CD4-positive, alpha-beta T cell treated with Interleukin-17A for 1 hour (primary cell): Measurements from ENCODE around the gene TRMT13.

Source experiments
- DNase-seq: peaks from one replicate; pipeline ENCODE4 v3.0.0-alpha.2; 2020

The TRMT13 gene, protein sequence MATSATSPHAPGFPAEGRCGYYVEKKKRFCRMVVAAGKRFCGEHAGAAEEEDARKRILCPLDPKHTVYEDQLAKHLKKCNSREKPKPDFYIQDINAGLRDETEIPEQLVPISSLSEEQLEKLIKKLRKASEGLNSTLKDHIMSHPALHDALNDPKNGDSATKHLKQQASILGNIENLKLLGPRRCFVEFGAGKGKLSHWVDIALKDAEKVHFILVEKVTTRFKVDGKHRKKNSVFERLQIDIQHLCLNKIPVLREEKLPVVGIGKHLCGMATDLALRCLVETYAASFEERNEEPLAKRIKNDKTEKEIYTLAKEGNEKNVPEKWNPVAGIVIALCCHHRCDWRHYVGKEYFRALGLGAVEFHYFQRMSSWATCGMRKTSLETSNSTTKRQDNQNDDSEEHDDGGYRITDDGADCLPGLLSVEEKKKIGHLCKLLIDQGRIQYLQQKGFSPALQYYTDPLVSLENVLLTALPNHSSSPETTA

DNA sequence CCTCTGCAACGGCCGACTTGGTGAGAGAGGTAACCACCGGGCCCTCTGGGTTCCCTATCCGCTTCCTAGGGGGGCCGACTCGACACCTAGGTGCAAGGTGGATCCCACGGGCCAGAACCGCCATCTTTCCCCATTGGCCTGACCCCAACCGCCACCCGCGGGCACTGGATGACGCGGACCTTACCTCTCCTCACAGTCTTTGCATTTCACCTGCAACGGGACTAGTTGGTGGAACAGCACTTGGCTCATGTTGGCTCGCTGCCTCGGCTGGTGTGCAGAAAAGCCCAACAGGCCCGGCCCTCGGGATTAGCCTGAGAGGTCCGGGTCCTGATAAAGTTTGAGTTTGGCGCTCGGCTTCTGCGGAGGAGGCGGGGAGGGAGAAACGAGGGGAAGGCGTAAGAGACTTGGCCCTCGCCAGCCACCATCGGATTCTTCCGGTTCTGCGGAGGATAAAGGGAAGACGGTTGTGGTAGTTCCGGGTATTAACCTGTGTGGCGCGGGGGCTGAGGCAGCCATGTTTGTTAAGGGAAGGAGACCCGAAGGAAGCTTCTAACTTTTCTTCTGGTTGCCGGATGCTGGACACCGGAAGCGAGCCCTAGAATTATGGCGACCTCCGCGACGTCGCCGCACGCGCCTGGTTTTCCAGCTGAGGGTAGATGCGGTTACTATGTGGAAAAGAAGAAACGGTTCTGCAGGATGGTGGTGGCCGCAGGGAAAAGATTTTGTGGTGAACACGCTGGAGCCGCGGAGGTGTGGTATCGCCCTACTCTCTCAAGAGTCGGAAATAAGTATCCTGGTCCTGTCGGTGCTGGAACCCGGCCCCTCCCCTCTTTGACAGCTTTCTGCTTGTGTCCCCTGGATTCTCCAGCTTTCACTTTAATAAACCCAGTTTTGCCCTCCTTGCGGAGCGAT lies at the start of gene TRMT13, which contains the start of gene SASS6:
Gene TRMT13 (plus strand): TSS at position 598 of the 912 bp plus-strand sequence. CDS start 6 bp downstream, at position 604.
Gene SASS6 (minus strand): TSS at position 365 of the 912 bp plus-strand sequence. CDS start 116 bp downstream, at position 249.
- peak; percentile 97 for DNase-seq

DNA sequence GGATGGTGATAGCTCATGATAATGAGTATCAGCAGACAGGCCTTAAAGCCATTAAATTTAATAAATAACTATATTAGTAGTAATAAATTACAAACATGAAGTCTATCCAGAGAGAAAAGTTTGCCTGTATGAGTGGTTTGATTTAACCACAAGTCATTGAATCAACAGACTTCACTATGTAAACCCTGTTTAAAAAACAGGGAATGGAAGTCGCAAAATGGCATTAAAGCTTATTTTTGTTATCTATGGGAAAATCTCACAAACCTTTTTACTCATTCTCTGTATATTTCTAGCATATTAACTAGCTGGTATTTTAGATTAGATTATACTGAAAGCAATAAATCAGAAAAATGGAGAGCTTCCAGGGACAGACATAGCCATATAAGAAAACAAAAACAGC lies 45.6 kb upstream of the TRMT13 start:
- DNase-seq: no peak

DNA sequence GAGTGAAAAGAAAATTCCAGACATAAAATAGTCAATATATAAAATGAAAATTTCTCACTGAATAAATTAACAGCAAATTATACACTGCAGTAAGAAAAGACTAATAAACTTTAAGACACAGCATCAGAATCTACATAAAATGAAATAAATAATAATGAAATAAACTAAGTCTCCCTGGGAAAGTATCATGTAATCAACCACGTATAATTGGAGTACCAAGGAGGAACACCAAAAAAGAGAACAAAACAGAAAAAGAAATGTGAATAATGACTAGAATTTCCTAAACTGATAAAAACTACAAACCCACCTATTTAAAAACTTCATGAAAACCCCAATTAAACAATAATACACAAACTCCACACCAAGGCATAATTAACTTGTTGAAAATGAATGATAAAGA lies 43.9 kb upstream of the TRMT13 start:
- no peak for DNase-seq

DNA sequence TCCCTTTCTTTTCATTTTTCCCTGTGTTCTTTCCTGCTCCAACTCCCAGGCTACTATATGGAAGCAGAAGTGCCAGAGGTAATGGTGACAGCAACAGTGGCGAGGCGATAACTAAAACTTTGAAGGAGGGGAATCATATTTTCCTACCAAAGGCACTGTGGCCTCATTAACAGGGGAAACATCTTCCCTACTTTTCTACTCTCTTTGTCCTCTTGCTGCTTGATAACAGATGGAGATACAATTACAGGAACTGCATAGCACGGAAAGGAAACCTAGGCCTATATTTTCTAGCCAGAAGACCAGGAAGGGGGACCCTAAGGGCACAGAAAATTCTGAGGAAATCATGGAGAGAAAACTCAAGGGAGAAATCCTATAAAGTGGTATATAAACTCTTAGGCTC lies 42.5 kb upstream of the TRMT13 start:
- no peak for DNase-seq

DNA sequence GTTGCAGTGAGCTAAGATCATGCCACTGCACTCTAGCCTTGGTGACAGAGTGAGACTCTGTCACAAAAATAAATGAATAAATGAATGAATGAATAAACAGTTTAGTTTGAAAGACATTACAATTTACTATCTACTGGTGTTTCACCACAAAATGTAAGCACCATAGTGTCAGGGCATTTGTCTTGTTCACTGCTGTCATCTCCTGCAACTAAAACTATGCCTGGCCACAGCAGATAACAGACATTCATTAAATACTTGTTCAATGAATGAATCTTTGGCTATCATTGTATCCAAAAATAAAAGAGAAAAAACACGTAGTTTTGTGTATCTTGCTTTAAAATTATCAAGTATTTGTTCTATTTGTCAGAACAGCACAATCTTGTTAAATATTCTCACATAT lies 32.8 kb upstream of the TRMT13 start:
- no peak for DNase-seq

DNA sequence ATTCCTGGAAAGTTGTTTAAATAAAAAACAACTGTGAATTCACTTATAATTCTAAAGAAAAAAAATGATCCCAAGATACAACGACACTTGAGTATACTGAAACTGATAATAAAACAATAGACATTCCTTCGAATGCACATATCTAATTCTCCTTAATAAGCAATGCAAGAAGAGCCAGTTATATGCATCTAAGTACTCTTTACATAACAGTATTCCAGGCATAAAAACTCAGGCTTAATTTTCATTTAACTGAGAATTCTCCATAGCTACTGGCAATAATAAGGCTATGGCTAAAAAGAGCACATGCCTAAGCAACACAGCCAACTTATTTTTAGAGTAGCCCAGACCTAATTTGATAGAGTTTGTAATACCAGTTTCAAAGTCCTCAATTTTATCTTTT lies 31.4 kb upstream of the TRMT13 start:
- DNase-seq: no peak

DNA sequence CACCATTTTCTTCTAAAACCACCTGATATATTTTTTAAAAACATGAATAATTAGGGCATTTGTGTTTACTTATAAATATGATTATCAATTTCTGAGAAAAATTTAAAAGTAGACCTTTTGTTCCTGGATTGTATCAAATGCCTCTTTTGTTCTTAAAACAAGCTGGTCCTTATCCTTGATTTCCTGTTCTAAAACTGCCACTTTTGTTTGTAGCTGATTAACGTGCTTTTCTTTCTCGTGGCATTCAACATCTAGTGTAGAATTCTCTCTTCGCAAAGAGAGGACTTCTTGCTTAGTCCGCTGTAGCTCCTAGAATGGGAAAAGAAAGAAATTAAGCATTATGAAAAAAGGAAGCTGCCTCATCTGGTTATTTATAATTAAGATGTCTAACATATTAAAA lies 25.3 kb upstream of the TRMT13 start:
- DNase-seq: no peak

DNA sequence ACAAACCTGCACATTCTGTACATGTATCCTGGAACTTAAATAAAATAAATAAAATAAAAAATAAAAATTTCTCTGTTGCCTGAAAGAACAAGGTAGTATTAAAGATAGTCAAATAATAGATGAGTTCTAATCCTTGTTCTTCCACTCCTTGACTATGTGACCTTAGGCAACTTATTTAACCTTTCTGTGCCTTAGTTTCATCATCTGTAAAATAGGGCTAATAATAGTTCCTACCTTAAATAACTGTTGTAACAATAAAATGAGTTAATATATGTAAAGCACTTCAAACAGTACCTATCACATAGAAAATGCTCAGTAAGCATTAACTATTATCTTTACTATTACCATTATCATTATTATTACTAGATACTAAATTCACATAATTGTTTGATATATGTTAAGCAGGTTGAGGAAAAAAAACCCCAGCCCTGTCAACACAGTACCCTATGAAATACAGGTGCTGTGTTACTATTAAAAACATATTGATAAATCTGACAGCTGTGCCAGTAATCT lies 23.4 kb upstream of the TRMT13 start:
- no peak for DNase-seq

DNA sequence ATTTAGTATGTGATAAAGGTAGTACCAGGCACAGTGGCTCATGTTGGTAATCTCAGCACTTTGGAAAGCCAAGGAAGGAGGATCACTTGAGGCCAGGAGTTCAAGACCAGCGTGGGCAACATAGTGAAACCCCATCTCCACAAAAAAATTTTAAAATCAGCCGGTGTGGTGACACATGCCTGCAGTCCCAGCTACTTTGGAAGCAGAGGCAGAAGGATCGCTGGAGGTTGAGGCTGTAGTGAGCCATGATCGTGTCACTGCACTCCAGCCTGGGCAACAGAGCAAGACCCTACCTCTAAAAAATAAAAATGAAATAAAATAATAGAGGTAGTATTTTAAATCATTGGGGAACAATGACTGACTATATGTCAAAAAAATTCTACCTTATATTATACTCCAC lies 17.4 kb upstream of the TRMT13 start:
- no peak for DNase-seq

DNA sequence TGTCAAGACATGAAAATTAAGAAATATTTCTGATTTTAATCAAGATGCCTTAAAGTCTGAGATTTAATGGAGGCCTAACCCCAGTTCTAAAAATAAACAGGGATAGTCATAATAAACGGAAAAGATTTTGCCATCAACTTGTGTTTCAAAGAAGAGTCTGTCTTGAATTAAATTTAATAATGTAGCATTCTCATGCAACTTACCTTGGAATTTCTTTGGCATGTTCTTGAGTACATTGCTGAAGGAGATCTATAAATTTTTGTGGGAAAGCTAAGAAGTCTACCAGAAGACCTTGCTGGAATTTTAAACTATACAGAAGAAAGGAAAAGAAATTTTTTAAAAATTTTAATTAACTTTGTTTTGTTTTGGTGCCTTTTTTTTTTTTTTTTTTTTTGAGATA lies 10.8 kb upstream of the TRMT13 start:
- no peak for DNase-seq

DNA sequence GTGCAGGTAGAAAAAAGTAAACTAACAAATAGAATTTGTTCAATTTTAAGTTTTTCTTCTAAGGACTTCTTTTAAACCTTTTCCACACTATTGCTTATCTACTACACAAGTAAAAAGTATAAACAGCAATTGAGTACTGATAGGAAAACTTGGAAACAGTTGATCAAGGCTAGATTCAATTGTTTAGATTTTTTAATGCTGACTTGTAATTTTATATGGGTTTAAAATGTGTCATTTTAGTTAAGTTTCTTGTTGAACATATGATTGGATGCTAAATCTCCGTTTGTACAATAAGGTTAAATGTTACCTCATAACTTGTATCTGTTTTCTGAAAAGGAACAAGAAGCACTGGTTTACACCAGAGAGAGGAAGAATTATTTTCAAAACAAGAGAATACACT lies 5.7 kb upstream of the TRMT13 start:
- no peak for DNase-seq

DNA sequence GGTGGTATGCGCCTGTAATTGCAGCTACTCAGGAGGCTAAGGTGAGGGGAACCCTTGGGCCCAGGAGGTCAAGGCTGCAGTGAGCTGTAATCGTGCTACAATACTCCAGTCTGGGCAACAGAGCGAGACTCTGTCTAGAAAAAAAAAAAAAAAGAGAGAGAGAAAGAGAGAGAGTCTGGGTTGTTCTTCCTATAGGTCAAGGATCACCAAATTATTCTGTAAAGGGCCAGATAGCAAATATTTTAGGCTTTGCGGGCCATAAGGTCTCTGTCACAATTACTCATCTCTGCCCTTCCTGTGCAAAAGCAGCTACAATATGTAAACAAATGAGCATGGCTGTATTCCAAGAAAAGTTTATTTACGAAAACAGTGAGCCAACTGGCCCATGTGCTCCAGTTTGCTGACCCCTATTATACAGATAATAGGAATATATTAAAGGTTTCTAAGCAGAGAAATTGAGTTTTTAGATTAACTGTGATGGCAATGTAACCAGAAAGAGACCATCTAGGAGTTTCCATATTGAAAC lies 2.3 kb upstream of the TRMT13 start:
- DNase-seq: no peak

DNA sequence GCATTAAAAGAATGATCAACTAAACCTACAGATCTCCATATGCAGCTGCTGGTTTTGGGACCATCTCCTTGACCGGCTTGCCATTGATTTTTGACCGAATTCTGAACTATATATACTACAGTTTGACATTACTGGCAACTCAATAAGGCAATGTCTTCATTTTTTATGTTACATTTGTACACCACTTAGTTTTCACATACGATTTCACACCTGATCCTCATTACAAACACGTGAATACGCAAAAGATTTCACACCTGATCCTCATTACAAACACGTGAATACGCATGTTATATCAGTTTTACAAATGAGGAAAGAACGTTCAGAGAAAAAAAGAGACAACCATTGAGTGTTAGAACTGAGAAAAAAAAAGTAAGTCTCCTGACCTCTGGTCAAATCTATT lies 1.3 kb upstream of the TRMT13 start:
- no peak for DNase-seq

DNA sequence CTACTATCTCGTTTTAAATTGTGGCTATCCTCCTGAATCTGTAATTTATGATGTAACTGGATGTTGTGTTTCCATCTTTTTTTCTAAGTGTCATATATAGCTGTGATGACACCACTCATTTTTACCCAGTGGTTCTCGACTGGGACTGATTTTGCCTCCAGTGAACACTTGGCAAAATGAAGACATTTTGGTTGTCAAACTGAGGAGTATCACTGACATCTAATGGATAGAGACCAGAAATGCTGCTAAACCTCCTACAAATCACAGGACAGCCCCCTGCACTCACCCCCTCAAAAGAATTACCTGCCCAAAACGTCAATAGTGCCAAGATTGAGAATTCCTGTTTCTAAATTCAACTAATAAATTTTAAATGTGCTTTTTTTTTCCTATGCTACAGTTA lies 1.9 kb downstream of the TRMT13 start:
- no peak for DNase-seq

DNA sequence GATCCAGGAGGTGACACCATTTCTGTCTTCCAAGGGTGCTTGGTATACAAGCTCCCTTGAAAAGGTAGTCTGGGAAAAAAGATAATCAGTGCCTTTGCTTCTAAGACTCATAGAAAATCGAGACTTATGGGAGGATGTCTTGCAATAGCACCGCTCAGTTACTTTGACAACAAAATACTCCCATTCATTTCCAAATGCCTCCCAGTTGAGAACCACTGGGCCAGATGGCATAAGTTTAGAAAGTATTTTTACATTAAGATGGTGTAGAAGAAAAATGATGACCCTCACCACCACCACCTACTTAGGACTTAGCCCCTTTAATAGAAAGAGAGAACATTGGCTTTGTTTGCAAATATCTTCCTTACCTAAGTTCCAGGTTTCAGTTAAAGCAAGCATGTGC lies 4.6 kb downstream of the TRMT13 start:
- DNase-seq: no peak

DNA sequence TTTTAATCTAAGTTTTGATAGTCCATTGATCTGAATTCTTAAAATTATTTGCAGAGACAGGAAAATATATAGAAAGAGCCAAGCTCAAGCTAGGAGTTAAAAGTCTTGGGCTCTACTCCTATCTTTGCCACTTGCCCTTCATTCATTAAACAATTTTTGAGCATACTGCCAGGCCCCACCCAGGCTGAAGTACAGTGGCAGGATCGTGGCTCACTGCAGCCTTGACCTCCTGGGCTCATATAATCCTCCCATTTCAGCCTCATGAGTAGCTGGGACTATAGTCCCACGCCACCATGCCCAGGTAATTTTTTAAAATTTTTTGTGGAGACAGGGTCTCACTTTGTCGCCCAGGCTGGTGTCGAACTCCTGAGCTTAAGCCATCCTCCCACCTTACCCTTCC lies 8.2 kb downstream of the TRMT13 start:
- DNase-seq: no peak

DNA sequence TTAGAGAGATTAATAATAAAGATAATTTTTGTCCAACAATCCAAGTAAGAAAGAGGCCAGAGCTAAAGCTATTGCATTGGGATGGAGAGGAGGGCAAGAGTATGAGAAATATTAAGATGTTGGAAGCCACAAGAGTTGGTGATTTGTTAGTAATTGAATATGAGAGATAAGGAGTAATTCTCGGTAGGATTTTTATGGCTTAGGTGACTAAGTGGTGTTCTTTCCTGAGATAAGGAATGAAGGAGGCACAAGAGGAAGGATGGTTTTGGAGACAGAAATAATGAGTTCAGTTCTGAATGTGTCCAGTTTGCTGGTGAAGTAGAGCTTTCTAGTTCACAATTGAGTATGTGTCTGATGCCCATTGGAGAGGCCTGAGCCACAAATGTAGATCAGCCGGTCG lies 9.4 kb downstream of the TRMT13 start:
- no peak for DNase-seq

DNA sequence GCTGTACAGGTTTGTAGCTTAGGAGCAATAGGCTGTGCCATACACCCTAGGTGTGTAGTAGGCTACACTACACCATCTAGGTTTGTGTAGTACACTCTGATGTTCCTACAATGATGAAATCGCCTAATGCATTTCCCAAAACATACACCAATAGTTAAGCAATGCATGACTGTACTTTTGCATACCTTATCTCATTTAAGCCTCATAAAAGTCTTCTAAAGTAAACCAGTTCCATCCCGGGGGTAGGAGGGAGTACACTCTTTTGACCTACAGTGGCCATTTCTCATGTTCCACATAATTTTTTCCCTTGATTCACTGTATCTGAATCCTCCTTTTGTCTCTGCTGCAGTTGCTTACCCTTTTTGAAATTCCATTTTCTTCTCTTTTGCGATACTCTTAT lies 12.2 kb downstream of the TRMT13 start:
- DNase-seq: no peak

DNA sequence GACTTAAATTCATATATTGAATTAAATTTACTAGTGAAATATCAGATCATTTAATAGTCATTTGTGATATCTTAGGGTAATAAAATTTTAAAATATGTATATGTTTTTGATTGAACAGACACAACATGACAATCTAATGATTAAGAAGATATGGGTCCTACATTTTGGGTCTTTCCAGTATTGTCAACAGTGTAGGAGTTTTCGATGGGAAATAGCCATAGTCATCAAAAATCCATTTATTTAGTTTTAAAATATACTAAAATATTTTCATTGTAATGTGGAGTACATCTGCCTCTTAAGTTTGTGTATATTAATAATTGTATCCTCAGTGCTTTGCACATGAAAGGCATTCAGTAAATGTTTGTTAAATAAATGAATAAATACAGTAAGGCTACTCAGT lies 14.0 kb downstream of the TRMT13 start:
- no peak for DNase-seq

DNA sequence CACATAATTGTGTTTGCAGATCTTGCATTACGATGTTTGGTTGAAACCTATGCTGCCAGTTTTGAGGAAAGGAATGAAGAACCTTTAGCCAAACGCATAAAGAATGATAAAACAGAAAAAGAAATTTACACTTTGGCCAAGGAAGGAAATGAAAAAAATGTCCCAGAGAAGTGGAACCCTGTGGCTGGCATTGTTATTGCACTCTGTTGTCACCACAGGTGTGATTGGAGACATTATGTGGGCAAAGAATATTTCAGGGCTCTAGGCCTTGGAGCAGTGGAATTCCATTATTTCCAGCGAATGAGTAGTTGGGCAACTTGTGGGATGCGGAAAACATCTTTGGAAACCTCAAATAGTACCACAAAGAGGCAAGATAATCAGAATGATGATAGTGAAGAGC lies 14.9 kb downstream of the TRMT13 start:
- no peak for DNase-seq

DNA sequence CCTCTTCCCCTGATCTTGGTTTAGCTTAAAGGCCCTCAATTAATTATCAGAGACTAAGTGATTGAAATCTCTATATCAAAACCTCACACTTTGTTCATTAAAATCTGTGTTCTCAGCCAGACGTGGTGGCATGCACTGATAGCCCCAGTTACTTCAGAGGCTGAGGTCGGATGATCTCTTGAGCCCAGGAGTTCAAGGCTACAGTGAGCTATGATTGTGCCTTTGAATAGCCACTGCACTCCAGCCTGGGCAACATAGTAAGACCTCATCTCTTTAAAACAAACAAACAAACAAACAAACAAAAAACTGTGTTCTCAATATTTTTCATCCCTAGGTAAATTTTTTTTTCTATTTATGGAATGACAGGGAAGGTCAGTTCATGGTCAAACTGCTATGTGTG lies 18.7 kb downstream of the TRMT13 start:
- no peak for DNase-seq

DNA sequence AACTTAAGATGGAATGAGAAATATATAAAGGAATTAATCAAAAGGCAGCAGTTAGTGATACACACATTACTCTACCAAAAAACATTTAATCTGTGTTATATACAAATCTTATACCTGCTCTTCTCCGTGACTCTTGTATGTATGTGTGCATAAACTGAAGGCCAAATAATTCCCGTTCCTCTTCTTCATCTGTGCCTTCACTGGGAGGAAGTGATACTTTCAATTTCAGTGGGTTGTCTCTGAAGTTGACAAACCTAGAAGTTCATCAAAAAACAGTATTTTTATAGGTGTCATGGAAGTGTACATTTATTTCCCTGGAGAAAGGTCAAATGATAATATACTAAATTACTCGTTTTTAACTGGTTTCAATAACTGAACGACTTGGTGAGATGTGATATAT lies 19.3 kb downstream of the TRMT13 start:
- no peak for DNase-seq

DNA sequence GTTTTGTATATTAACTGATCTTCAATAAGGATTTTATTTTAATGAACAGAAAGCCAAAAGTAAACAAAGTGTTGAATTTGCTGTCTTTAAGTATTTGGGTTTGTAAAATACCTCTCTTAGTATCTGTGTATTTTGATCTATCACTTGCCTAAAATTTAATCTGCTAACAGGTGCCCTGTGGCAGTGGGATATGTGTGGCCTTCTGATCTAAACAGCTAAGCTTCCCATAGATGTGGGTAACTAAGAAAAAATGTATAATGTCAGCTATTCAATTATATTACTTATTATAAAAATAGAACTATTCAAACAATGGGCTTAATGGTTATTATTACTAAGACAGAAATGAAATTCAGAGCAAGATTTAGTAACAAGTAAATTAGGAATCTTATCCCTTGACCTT lies 29.9 kb downstream of the TRMT13 start:
- no peak for DNase-seq
